Left lobe of liver (tissue), 2 donors: Measurements from ENCODE around the gene TAF5. TPM values are rescaled to one million over a fixed set of nuclear protein-coding genes. Genes with fewer than 3 reads are reported as not detected.
"Not testable (repeated sequence)": the region's sequence is repeated elsewhere in the genome, so short reads cannot be mapped to it uniquely, and the experiment has no call there.

ENCODE experiments used
- ATAC-seq: fragments of 200-7000 bp; cut with Tn5 transposase; one replicate; pipeline ENCODE4 v1.9.1; 2020; ENCODE audit warnings: mild to moderate bottlenecking, moderate library complexity
- DNase-seq: peaks from one replicate; pipeline ENCODE4 v3.0.0-alpha.2; 2020; ENCODE audit warnings: low spot score
- total RNA-seq: library from RNA; stranded (reverse); gene quantifications from one replicate; pipeline ENCODE4 v1.2.1, GENCODE V29; 2021
- donor health status: DM: no; HTN: no; CAD: no; lungs with moderate emphysema.
- donor health status: DM: no; HTN: yes; CAD: no.

TAF5 gene
- total RNA-seq, 1 donor from 2014 or later, result 2.1 TPM

DNA sequence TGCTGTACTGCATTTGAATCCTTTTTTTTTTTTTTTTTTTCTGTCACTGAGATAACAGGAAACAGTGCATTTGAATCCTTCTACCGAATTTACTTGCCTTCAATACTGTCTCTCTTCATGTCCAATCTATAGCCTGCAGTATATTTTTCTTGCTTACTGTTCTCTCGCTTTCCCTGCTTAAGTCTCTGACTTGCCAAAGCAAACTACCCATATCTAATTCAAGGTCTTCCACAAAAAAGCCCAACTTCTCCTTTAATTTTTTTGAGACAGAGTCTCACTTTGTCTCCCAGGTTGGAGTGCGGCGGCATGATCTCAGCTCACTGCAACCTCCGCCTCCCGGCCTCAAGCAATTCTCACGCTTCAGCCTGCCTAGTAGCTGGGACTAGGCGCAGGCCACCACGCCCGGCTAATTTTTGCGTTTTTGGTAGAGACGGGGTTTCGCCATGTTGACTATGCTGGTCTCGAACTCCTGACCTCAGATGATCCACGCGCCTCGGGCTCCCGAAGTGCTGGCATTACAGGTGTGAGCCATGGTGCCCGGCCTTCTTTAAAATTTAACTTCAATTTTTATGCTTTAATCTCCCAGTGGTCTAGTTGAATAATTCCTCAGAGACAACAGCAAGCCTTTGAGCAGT lies 29.5 kb downstream of the TAF5 start:
- ATAC-seq (no peak), DNase-seq (no peak)

DNA sequence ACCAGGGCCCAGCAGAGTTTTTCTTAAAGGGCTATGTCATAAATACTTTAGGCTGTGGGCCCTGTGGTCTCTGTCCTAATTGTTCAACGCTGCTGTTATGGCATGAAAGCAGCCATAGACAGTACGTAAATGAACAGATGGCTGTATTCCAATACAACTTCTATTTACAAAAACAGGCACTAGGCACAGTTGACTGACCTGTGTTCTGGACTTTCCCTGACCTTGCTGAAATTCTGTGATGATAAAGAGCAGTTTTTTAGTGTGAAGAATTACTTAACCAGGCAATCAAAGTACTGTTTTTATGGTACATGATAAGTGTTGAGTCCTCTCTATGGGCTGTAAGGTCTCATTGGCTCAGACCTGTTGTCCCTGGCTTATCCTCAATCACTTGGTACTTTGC lies 45.8 kb downstream of the TAF5 start:
- peak; percentile 75 for ATAC-seq
- peak; percentile 49 for DNase-seq

DNA sequence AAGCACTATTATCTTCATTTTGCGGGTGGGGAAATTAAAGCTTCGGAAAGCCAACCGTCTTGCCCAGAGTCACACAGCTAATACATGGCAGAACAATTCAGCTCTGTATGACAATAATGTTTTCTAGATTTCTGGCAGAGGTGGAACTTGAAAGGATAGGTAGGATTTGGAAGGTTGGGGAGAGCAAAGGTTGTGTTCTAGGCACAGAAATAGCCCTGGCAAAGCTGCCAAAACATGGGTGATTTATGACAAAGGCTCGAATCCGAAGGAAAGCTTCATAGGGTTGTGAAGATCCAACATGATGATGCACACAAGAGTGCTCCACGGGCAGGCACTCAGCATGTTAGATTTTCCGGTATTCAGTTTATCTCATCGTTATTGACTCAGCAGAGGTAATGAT lies 47.8 kb downstream of the TAF5 start:
- ATAC-seq (peak; percentile 60), DNase-seq (peak; percentile 55)

DNA sequence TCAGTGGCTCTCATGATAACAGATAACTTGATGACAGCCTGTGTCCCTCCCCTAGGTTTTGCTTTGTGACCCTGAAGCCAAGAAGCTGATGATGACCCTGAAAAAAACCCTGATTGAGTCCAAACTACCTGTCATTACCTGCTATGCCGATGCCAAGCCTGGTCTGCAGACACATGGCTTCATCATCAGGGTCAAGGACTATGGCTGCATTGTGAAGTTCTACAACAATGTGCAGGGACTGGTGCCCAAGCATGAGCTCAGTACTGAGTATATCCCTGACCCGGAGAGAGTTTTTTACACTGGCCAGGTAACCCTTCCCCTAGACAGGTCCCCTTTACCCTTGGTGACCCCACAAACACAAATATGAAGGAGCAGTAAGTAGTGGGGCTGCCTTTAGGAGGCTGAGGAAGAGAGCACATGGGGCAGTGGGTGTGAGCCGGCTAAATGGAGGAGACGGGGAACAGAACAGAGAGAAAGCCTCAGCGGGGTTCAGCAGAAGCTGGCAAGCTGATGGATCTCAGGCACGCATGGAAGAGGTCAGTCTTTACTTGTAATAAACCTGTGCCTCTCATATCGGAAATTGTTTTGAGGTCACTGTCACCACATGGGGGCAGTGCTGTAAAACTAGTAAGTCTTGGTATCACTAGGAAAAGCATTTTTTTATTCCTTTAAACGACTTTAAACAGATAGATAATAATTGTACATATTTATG lies 48.8 kb downstream of the TAF5 start:
- ATAC-seq, result peak; percentile 54
- peak; percentile 55 for DNase-seq

DNA sequence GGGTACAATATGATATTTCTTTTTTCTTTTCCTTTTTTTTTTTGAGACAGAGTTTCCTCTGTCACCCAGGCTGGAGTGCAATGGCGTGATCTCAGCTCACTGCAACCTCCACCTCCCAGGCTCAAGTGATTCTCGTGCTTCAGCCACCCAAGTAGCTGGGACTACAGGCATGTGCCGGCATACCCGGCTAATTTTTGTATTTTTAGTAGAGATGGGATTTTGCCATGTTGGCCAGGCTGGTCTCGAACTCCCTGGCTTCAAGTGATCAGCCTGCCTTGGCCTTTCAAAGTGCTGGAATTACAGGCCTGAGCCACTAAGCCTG lies 49.3 kb downstream of the TAF5 start:
- not testable (repeated sequence) for DNase-seq, ATAC-seq

DNA sequence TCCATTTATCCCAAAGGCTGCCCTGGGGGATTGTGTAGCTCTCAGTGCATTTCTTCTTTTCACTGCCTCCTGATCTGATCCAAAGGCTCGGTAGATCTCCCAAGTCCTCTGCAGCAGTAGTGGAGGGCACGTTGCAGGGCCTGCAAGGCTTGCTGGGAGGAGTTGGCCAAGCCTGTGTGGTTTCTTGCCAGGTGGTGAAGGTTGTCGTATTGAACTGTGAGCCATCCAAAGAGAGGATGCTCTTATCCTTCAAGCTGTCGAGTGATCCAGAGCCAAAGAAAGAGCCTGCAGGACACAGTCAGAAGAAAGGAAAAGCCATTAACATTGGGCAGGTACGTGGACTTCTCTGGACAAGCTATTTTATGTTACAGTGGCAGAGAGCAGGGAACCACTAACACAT lies 49.8 kb downstream of the TAF5 start:
- DNase-seq, result no peak
- ATAC-seq, result no peak

DNA sequence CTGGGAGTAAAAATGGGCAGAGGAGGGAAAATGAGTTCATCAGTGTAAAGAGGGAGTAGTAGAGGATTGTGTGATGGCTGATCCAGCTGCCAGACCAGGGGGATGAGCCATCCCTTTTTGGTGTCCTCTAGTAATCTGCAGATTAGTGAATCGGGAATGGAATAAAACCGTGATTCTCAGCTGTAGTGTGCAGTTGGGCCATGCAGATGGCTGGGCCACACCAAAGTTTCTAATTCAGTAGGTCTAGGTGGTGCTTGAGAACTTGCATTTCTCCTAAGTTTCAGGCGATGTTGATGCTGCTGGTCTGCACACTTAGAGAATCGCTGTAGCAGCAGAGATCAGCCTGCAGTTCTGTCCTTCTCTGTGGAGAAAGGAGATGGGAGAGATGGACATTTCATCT lies 51.3 kb downstream of the TAF5 start:
- no peak for ATAC-seq
- no peak for DNase-seq

DNA sequence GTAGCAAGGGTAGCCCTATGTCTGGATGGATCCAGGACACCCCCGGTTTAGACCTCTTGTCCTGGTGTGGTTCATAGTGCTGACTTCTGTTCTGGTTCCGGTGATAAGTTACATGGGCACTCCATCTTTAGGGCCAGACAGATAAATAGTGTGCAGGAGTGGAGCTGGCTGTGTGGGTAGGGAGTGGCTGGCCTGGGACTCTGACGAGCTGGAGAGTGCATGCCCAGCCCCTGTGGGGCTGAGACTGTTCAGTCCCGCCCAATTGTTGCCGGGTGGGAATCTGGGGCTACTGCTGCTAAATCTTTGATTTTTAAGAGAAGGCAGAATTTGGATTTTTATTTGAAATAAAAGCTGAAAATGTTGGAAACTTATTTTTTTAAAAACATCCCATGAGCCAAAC lies 56.0 kb downstream of the TAF5 start:
- DNase-seq (no peak), ATAC-seq (no peak)

DNA sequence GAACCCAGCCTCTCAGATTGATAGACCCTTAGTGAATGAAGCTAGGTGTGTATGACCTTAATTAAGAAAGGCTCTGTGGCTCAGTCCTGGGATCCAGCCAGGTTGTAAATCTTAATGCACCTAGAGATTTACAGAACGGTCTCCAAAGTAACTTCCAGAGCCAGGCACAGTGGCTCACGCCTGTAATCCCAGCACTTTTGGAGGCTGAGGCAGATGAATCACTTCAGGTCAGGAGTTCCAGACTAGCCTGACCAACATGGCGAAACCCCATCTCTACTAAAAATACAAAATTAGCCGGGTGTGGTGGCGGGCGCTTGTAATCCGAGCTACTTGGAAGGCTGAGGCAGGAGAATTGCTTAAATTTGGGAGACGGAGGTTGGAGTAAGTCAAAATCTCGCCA lies 60.1 kb downstream of the TAF5 start:
- ATAC-seq (no peak), DNase-seq (no peak)

DNA sequence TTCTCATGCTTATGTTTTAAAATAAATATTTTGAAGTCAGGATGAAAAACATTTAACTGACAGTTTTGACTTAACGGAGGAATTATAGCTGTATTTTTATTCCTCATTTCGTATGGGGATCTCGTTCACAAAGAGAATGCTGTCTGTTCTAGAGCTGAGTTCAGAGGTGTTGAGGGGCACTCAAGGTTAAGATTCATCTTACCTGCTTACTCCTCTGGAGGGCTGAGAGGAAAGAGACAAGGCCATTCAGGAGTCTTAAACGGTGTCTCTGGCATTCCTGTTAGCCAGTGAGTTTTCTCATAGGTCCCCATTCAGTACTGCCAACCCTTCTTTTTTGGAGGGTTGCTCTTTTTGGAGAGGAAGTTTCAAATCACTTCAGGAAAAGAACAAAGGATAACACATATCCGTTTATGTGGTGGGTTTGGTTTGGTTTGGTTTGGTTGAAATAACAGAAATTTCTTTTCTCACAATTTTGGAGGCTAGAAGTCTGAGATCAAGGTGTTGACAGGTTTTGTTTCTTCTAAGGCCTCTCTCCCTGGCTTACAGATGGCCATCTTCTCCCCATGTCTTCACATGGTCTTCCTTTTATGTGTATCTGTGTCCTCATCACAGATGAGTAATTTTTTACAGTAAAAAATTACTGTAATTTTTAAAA lies 61.3 kb downstream of the TAF5 start:
- no peak for DNase-seq
- no peak for ATAC-seq

DNA sequence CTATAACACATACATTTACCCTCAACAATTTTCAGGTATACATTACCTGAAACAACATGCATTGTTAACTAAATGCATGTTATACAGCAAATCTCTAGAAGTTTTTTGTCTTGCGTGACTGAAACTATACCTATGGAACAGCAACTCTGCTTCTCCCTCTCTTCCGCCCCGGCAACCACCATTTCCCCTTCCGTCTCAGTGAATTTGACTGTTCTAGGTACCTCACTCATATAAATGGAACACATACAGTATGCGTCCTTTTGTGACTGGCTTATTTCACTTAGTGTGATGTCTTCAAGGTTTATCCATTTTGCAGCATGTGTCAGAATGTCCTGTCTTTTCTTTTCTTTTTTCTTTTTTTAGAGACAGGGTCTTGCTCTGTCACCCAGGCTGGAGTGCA lies 61.9 kb downstream of the TAF5 start:
- no peak for DNase-seq
- no peak for ATAC-seq

DNA sequence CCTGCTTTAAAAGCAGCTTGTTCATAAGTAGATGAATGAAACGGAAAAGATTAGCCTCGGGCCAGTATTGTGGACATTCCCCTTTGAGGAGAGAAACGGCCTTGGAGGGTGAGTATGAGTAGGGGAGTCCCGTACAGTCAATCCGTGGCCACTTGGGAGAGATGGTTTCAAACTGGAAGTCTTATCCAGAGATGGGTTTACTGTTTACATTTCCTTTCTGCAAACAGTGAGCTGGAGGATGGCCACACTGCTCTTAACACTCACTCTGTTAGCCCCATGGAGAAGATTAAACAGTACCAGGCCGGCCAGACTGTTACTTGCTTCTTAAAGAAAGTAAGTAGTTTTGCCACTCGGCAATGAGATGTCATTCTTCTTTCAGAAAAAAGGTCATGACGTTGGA lies 64.1 kb downstream of the TAF5 start:
- ATAC-seq (peak; percentile 32), DNase-seq (no peak)

DNA sequence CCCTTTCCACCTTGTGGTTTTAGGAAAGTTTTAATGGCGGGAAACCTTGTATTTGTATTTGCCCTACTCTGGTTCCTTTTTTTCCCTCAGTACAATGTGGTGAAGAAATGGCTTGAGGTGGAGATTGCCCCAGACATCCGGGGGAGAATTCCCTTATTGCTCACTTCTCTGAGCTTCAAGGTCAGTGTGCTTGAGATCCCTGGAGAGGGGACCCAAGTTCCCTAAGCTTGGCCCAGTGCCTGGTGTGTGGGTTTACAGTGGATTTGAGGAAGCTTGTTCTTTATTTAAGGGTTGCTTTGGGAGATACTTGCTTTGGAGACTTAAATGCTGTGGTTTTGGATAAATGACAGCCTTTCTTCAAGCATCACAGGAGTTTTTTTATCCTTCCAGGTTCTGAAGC lies 66.1 kb downstream of the TAF5 start:
- DNase-seq, result no peak
- ATAC-seq, result peak; percentile 17

Other genes with a start within 250 kb of the TAF5 start
- 21.3 TPM for gene NT5C2, start 174.7 kb upstream of the TAF5 start, total RNA-seq
- not detected for gene RPEL1, start 122.1 kb upstream of the TAF5 start, total RNA-seq
- not detected for gene INA, start 90.8 kb upstream of the TAF5 start, total RNA-seq
- gene PCGF6, start 16.8 kb upstream of the TAF5 start, total RNA-seq, result 7.6 TPM
- 154 TPM for gene ATP5MK, start 28.5 kb downstream of the TAF5 start, total RNA-seq
- gene PDCD11, start 28.6 kb downstream of the TAF5 start, total RNA-seq, result 9.0 TPM
- gene CALHM2, start 84.4 kb downstream of the TAF5 start, total RNA-seq, result 3.6 TPM
- not detected for gene CALHM1, start 90.9 kb downstream of the TAF5 start, total RNA-seq
- not detected for gene CALHM3, start 111.3 kb downstream of the TAF5 start, total RNA-seq
- gene NEURL1, start 125.7 kb downstream of the TAF5 start, total RNA-seq, result 1.7 TPM